Gastrocnemius medialis (tissue), 4 donors: ENCODE measurements around the gene MAVS.

Experiments
- POLR2A ChIP-seq, 2 donors: fragments of 450-650 bp; IDR thresholded peaks; one replicate each; pipeline ENCODE4 v1.6.1; 2017; ENCODE audit warnings: antibody characterized with exemption in 2 of 2, mild to moderate bottlenecking in 2 of 2, moderate library complexity in 2 of 2
- TF ChIP-seq, protein P1 (sequence below), 5 experiments: fragments of 450-650 bp in 3 of 5; fragments of 200-600 bp in 2 of 5; sonication (generic) in 2 of 5; IDR thresholded peaks in 4 of 5; conservative IDR thresholded peaks in 1 of 5; 1 replicate in 4 of 5; 2 replicates in 1 of 5; pipeline ENCODE4 v1.5.1; 2016 to 2019; ENCODE audit warnings: antibody characterized with exemption in 5 of 5, mild to moderate bottlenecking in 3 of 5, moderate library complexity in 3 of 5

DNA sequence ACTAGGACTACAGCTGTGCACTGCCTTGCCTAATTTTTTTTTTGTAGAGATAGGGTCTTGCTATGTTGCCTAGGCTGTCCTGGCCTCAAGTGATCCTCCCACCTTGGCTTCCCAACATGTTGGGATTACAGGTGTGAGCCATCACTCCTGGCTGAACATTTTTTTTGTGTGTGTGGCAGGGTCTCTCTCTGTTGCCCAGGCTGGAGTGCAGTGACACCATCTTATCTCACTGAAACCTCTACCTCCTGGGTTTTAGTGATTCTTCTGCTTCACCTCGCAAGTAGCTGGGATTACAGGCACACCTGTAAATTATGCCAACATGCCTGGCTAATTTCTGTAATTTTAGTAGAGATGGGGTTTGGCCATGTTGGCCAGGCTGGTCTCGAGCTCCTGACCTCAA, 67.8 kb downstream of the MAVS start:
- TF ChIP-seq, protein P1, sequence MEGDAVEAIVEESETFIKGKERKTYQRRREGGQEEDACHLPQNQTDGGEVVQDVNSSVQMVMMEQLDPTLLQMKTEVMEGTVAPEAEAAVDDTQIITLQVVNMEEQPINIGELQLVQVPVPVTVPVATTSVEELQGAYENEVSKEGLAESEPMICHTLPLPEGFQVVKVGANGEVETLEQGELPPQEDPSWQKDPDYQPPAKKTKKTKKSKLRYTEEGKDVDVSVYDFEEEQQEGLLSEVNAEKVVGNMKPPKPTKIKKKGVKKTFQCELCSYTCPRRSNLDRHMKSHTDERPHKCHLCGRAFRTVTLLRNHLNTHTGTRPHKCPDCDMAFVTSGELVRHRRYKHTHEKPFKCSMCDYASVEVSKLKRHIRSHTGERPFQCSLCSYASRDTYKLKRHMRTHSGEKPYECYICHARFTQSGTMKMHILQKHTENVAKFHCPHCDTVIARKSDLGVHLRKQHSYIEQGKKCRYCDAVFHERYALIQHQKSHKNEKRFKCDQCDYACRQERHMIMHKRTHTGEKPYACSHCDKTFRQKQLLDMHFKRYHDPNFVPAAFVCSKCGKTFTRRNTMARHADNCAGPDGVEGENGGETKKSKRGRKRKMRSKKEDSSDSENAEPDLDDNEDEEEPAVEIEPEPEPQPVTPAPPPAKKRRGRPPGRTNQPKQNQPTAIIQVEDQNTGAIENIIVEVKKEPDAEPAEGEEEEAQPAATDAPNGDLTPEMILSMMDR (IDR thresholded peaks at IDR 0.05 in 4 of 5, conservative IDR thresholded peaks at IDR 0.05 in 1 of 5) = no peak
- TF ChIP-seq POLR2A (IDR thresholded peaks at IDR 0.05) = no peak
